Measurements from ENCODE around the gene CRIP2.

CRIP2 gene

DNA sequence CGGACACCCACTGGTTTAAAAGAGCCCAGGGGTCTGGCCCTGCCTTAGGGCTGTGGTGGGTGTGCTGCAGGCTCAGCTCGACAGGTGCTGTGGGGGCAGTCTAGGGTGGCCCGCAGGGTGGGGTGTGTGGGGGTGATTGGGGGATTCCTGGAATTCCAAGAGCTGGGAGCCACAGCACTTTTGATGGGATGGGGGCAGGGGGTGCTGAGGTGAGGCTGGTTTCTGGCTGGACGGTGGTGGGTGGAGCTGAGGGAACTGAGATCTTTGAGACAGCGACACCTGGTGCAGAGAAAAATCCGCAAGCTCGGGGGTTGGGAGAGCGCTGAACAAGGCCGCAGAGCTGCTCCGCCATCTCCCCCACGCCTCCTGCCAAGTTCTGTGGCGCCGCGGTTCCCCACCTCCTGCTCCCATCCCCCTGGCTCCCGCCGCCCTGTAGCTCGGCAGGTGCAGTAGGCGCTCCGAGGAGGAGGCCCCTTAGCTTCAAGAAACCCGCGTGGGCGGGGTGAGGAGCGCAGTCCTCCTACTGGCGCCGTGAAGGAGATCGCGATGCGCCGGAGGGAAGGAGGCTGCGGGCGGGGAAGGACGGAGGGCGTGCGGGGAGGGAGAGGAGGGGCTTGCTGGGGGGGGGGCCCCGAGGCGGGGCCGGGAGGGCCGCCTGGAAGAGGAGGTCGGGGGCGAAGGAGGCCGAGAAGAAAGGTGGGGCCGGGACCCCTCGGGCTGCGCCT, 15.1 kb downstream of the CRIP2 start:
- peak; percentile 85 for DNase-seq

DNA sequence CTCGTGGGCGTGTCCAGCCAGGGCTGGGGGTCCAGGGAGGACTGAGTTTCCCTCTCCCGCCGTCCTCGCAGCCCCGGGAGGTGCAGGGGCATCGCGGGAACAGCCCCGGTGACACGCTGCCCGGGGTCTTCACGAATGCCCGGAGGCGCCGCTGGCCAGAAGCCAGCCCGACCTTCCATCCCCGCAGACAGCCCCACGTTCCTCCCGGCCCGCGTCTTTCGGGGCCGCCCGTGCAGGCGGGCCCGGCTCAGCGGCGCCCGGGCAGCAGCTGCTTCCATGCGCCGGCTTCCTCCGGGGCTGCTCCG, 15.6 kb downstream of the CRIP2 start:
- no peak for DNase-seq

DNA sequence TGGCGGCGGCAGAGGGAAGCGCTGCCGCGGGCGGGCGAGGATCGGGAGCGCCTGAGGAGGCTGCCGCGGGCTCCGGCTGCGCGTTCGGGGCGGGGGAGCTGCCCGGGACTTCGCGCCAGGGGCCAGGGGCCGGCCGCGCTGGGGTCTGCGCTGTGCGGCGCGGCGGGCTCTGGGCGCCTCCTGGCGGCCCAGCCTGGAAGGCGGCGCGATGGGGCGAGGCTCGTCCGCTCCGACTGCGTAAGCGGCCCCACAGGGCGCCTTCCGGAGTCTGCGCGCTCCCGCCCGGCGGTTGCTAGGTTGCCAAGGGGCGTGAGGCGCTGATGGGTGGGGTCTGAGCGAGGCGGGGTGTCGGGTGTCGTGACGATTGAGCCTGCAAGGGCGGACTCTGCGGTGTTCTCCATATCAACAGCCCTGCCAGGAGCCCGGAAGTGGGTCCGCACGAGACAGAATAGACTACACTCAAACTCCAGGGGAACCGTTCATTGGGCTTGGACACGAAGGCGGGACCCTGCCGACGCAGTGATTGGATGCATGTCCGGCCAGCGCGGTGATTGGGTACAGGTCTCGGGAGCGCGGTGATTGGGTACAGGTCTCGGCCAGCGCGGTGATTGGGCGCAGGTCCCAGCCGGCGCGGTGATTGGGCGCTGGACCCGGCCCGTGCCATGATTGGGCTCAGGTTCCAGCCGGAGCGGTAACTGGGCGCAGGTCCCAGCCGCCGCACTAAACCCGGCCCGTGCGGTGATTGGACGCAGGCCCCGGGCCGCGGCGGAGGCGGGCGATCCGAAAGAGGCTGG, 16.1 kb downstream of the CRIP2 start, which contains the start of gene TEDC1:
Gene TEDC1 (plus strand): TSS at position 675 of the 794 bp plus-strand sequence. CDS start 130 bp downstream, outside the sequence.
- DNase-seq, result peak; percentile 100

DNA sequence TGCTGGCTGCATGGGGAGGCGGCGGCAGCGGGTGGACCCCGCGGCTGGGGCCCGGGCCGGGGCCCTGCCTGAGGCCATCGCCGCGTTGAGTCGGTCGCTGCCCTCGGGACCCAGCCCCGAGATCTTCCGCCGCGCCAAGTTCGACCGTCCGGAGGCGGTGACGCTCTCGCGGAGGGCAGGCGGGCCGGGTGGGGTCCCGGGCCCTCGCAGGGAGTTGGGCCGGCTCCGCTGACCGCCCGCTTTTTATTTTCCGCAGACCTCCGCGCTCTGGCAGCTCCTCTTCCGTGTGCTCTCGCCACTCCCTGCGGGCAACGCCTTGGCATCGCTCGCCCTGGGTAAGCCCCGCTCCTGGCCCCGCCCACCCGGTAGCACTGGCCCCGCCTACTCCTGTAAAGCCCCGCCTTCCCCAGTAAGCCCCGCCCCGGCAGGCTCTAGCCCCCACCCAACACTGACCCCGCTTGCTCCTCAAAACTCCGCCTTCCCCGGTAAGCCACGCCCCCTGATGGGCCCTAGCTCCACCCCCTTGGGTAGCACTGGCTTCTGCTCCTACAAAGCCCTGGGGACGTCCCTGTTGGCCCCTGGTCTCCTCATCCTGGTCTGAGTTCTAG, 16.8 kb downstream of the CRIP2 start:
- DNase-seq, result peak; percentile 46

DNA sequence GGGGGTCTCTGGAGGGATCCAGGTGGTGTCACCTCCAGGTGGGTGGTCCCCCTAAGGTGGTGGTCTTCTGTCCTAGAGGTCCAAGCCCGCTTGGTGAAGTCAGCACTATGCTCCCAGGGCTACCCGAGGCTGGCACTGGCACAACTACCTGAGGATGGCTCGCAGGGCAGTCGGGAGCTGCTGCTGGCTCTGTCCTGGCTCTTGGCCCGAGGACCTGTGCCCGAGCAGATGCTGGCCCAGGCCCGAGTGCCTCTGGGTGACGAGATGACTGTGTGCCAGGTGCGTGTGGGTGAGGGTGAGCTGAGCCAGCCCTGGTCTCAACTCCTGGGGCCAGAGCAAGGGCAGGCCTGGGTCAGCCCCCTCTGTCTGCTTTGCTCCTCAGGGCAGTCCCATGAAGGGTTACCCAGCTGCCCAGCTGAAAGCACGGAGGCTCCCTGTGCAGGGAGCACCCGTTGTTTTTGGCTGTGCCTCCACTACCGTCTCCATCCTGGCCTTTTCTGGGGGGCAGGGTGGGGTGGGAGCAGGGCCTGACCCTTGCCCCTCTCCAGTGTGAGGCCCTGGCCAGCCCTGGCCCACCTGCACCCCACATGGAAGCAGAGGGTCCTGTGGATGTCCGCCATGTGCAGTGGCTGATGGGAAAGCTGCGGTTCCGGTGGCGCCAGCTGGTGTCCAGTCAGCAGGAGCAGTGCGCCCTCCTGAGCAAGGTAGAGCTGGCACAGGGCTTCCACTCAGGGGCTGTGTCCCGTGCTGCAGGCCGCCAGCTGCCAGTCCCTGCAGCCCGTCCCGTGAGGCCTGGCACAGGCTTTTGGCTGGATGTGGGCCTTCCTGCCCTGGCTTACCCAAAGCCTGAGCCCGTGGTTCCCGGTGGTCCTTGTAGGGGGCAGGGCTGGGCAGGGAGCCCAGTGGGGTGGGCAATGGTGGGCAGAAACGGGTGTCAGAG, 17.7 kb downstream of the CRIP2 start:
- DNase-seq, result no peak

DNA sequence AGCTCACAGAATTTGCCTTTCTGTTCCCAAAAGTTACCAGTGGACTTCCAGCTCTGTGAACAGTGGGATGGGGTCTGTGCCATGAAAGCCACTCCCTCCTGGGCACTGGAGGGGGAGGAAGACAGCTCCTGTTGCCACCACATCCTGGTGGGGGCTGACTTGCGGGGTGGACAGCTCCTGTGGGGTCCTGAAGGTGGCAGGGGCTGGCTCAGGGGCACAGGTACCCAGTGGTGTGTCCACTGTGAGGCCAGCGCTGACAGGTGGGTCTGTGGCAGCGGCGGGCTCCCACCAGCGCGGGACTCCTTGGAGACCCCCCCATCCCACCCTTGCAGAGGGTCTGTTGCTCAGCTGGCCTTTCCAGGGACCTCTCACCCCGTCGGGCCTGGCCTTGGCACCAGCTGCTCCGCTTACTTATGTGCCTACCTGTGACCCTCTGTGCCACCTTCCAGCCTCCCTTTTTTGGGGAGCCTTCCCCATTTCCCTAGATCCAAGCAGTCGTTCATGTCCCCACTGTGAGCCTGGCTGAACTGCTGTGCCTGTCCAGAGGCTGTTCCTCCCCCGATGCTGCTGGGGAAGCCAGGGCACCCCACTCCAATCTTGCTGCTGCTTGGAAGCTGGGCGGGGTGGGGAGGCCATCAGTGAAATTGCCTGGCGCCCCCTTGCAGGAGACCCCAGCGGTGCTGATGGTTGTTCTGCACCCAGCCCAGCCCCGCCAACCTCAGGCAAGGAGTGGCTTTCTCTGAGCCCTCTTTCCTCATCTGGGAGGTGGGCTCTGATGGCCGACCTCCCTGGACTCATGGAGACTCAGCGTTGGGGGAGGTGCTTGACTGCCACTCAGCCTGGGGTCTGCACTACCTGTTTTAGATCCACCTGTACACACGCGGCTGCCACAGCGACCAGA, 18.6 kb downstream of the CRIP2 start:
- DNase-seq, result no peak

DNA sequence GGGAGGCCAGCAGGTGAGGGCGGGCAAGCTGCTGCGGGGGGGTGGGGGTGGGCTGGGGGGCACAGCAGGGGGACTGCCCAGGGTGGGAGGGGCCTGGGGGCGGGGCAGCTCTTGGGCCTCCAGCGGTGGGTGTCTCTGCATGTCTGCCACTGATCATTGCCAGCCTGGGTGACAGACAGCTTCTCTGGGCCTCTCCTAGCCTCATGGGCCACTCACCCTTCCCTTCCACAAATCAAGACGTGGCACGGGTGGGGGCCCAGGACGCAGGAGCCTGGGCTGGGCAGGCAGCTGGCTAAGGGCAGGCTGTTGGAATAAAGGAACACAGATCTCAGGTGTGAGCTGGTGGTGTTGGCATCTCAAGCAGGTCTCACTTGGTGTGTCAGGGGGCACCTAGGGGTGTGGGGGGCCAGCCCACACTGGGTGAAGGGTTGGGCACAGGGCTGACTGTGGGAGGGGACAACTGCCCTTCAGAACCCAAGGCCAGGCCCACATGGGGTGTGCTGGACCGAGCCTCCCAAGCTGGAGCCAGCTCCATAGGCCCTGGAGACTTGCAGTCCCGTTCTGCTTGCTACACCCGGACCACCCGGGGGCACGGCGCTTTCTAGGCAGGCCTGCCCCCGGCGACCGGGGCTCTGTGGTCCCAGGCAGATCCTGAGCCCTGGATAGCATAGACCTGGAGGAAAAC, 19.4 kb downstream of the CRIP2 start:
- DNase-seq, result no peak

DNA sequence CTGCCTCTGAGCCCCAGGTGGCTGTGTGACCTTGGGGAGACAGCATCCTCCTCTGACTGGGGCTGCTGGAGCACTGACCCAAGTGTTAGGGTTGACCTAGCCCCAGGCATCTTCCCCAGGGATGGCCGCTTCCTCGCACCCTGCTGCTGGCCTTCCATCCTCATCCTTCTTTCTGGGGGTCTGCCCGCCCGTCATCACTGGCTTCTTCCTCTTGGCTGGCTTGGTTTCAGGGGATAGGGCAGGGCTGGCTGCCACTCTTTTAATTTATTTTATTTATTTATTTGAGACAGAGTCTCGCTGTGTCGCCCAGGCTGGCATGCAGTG, 19.9 kb downstream of the CRIP2 start:
- no peak for DNase-seq

DNA sequence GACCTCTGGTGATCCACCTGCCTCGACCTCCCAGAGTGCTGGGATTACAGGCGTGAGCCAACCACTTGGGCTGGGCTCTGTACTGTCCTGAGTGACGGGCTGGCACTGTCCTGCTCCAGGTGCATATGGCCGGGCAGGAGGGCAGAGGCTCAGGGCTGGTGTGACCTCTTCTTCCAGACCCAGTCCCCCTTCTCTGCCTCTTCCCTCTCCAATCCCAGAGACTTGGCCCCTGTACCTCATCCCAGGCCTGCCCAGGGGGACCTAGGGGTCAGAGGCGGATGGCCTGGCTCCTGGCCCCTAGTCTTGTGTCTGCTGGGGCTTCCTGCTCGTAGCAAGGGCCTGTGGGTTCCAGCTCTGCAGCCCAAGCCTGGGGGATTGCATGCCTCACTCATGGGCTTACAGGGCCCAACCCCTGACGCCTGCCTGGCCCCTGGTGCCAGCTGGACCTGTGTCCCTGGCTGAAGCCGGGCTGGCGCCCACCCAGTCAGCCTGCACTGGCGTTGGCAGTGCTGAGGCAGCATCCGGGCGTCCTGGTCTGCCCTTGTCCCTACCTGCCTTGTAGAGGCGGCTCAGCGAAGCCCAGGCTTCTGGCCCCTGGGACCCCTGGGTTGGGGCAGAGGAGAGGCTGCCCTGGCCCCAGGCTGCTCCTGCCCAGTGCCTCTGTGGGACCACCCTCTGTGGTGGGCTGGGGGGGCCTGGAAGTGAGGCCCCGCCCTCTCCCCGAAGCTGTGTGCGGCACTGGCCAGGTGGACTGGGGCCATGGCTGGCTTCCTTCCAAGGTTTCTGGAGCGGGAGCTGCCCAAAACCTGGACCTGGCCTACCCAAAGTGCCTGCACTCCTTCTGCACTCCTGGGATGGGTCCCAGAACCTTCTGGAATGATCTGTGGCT, 20.7 kb downstream of the CRIP2 start:
- no peak for DNase-seq

DNA sequence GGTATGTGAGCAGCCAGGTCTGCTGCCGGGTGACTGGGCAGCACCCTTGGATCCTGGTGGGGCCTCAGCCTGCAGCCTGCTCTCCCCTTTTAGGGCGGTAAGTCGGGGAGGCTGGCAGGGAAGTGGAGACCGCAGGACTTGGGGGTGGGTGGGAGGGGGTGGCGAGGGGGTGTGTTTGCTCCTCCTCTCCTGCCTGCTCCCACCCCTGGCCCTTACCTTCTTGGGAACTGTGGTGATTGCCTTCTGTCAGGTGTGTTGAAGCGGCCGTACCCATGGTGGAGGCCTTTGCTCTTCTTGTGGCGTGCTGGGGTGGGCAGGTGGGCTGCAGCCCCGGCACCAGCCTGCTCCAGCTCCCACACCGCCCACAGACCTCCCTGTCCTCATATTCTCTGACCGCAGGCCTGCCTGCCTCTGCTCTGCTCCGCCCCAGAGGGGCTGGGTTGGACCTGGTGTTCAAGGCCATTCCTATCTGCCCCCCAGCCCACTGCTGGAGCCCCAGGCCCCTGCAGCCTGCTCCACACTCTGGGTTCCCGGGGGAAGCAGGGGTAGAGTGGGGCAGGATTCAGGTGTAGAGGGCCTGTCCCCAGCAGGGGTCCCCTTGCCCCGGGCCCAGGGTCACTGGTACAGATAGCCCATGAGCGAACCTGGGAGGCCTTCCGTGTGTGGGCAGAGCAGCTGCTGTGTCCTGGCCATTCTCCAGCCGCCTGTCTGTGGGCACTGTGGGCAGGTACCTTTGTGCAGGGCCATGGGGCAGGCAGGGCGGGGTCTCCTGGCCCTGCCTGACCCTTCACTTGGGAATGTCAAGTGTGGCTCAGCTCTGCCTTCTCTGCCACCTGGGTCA, 21.6 kb downstream of the CRIP2 start:
- DNase-seq, result no peak

DNA sequence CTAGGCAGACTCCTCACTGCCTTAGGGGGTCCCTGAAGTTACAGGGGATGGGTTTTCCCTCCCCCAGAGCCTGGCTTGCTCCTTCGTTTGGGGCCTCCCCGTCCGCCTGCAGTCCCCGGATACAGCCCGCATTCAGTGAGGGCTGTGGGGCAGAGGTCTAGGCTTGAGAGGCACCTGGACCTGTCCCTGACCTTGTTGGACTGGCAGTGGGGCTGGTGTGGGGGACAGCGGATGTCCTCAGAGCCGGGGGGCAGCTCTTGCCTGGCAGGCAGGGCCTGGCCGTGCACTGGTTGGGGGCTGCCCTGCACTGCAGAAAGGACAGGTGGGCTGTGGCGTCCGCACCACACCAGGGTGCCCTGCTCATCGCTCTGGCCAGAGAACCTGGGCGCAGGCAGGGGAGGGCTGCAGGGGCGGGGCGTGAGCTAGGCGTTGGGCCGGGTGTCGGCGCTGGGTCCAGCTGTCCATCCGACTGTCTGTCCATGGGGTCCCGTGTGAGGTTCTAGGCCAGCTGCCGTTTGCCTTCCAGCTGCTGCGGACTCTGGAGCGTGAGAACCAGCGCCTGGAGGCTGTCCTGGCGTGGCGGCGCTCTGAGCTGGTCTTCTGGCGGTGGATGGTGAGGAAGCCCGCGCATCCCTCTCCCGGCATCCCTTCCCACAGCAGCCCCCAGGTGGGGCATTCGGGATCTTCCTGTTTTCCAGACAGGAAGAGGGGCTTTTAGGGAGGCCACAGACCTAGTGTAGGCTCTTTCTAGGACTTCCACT, 22.4 kb downstream of the CRIP2 start:
- DNase-seq, result no peak

DNA sequence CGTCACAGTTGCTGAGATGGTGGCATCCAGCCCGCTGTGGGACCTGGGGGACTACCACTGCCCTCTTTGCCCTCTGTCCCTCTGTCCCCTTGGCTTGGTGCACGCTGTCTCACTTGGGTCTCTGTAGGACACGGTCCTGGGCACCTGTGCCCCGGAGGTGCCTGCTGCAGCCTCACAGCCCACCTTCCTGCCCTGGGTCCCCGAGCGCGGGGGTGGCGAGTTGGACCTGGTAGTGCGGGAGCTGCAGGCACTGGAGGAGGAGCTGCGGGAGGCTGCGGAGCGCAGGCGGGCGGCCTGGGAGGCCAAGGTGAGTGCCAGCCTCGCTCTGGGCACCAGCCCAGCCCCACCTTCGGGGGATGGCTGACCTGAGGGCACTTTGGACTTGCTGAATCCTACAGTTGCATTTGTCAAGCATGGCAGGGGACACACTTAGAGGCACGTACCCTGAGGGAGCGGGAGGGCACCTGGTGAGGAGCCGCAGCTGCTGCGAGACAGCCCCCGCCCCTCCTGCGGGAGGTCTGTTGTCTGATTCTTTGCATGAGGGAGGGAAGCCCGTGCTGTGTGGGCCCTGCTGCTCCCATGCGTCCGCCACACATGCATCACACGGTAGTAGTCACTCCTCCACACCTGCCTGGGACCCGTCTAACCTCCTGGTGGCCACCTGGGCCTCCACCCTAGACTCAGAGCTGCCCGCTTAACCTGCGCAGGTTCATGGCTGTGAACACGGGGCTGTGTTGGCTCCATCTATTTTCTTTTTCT, 23.2 kb downstream of the CRIP2 start:
- no peak for DNase-seq

DNA sequence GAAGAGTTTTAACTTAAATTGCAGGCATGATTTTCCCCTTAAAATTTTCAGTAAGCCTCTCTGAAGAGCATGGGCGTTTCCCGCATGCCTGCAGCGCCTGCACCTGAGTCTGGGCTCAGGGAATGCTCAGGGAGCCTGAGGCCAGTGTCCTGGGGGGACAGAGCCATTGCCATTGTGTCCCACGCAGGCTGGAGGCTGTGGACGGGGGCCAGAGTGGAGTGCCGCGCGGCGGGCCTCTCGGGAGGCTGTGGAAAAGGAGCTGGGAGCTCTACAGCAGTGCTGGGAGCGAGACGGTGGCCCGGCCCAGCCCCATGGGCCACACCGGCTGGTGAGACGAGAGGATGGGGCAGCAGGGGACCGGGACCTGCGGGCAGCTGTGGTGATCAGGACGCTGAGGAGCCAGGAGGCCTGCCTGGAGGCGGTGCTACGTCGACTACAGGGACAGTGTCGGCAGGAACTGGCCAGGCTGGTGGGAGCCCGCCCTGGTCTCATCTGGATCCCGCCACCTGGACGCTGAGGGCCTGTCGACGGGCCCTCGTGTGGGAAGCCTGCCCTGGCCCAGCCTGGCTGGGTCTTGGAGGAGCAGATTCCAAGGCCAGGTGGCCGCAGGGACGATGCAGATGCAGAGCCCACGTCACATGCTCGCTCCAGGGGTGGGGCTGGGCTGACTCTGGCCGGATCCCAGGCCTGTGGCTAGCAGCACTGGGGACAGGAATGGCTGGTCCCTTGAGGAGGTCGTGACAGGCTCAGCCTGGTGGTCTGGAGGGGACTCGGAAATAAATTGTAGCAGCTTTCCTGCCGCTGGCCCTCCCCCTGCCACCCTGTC, 24.0 kb downstream of the CRIP2 start:
- DNase-seq, result no peak

DNA sequence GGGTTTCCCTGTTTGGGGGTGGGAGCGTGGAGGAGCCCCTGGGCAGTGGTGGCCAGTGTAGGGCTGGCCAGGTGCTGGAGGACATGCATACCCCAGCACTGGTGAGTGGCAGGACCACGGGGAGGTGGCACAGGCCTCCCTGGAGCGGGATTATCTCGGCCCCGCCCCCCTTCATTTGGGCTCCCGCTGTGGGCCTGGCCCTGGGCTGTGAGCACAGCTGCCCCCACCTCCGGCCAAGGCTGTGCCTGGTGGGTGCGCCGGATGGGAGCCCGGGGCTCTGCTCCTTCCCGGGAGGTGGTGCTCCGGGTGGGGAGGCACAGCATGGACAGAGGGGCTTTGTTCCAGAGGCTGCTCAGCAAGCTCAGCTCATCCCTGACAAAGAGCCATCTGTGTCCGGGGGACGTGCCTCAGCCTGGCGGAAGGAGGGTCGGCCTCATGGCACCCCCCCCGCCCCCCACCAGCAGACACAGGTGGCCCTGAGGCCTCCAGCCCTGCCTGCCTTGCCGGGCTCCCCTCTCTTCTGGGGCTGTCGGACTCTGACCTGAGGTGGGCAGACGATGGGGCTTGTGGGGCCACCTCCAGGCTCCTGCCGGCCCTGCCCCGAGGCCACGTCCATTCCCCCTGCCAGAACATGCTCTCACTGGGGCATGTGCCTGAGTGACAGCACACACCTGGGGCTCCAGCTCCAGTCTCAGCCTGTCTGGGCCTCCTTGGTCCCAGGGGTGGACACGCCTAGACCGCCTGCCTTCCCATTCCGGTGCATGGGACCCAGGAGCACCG, 24.8 kb downstream of the CRIP2 start:
- DNase-seq, result no peak

DNA sequence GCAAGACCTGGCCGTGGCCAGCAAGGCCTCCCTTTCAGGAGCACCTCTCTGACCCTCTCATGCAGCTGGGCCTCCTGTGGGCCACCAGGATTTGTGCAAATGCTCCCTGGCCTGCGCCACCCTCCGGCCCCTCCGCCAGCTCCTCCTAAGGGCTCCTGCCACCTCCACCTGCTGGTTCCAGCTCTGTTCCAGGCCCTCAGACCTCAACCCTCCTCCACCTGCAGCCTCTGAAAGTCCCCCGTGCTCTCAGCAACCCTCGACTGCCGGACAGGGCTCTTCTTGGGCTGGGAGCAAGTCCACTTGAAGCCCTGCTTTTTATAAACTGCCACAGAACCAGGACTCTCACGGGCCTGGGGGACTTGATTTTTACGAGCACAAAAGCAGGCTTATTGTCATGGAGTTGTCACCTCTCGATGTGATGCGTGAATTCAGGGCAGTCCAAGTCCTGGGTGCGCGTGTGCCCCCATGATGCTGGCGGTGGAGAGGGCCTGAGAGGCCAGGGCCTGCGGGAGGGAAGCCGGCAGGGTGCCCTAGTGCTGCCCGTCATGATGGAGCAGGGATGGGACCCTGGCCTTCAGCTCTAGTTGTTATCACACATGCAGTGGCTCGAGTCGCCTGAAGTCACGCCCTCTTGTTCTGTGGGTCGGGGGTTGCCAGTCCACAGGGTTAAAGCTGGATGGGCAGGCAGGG, 25.6 kb downstream of the CRIP2 start:
- DNase-seq, result no peak
